ENCODE measurements around the gene RGS12.
A peak's percentile ranks its signal among the peaks of the same experiment; 100 is the strongest.

The RGS12 gene

DNA sequence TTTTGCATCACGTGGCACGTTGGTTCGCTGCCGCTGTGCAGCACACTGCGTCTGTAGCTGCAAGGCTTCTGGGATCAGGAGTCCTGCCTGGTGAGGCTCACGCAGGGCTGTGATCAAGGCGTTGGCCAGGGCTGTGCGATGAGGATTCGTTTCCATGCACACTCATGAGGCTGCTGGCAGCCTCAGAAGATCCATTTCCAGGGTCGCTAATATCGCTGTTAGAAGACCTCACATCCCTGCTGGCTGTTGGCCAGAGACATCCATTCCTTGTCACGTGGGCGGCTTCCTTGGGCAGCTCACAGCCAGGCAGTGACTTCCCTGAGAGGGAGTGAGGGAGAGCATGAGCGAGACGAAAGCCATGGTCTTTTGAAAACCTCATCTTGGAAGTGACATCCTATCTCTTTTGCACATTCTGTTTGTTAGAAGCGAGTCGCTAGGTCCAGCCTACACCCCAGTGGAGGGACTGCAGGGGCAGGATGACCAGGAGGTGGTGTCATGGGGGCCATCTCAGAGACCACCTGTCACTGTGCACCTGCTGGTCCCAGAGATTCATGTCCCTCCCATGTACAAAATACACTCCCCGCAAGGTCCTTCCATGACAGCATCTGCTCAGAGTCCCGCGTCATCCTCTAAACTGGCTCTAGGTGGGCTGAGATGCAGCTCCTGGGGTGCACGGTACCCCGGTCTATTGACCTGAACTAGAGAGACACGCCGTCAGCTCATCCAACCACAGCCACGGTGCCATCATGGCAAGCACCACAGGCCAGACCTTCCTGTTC lies 12.2 kb downstream of the RGS12 start:
- DNase-seq: peak in 27 of 42 donors; percentile 24 to 79 (median 47)
- intact Hi-C loops (cut with DNase I): no loop called here

DNA sequence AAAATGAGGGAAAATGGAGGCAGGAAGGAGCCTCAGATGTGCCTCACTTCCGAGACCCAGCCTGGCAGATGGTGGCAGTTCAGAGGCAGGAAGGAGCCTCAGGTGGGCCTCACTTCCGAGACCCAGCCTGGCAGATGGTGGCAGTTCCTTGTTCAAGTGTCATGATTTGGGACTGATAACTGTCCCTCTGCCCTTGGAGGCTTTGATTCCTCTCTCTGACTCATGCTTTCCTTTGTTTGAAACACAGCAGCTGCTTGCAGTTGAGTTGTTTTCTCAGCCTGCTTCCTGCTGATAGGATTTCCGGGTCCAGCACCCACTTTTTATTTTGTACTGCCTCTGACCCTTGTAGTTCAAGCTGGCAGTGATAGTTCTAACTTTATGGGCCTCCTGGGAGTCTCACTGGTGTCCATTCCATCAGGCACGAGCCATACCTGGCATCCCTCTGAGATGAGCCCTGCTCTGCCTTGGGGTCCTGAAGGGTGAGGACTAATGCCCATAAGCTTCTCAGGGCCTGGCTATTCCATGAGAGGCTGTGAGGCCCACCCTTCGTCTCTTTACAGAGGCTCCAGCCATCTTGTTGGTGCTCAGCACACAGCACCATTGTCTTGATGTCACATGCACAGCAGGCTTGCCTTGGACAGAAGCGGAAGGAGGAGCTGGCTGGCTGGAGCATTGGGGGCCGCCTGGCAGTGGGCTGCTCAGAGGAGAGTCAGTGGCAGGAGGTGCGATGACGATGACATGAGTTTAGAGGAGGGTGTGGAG lies 13.0 kb downstream of the RGS12 start:
- intact Hi-C loops (cut with DNase I): no loop called here
- peak in 26 of 42 donors; percentile 17 to 77 (median 53) for DNase-seq

- DNase-seq: peak in 7 of 42 donors; percentile 5 to 37 (median 16)
- intact Hi-C loops (cut with DNase I): no loop called here
These were observed 13.6 kb downstream of the RGS12 start for GRCh38 chr4:3306450-3306849.

DNA sequence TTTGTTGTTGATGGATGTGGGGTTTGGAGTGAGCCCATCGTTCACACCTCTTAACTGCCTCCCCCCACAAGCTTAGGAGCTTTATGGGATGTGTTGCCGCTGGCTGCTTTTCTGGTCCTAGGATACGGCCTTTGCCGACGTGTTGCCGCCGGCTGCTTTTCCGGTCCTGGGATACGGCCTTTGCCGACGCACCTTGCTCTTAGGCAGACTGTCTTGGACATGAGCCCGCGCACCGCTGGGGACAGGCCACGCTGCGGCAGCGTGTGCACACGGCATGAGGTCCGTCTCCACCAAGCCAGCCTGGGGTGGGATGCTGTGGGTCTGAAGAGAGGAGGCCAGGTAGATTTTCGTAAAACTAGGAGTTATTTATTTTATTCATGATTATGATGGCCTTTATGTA lies 14.2 kb downstream of the RGS12 start:
- intact Hi-C loops (cut with DNase I): no loop called here
- DNase-seq: peak in 8 of 42 donors; percentile 5 to 30 (median 13)

DNA sequence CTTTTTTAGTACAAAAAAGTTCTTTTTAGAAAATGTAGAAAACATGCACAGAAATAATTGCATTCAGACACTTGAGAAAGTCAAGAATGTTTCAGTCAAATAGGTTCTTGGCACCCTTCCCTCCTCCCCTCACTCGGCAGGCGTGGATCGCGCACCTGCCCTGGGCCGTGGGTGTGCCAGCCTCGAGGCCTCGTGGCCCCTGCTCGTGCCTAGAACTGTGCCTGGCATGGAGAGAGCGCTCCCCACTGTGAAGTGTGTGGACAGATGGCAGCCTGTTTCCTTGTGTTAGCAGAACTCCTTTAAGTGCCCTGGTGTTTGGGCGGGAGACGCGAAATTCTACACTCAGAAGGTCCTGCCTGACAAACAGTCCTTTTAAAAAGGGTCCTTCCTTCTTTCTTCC lies 14.7 kb downstream of the RGS12 start:
- peak in 8 of 42 donors; percentile 7 to 32 (median 12) for DNase-seq
- intact Hi-C loops (cut with DNase I): no loop called here

DNA sequence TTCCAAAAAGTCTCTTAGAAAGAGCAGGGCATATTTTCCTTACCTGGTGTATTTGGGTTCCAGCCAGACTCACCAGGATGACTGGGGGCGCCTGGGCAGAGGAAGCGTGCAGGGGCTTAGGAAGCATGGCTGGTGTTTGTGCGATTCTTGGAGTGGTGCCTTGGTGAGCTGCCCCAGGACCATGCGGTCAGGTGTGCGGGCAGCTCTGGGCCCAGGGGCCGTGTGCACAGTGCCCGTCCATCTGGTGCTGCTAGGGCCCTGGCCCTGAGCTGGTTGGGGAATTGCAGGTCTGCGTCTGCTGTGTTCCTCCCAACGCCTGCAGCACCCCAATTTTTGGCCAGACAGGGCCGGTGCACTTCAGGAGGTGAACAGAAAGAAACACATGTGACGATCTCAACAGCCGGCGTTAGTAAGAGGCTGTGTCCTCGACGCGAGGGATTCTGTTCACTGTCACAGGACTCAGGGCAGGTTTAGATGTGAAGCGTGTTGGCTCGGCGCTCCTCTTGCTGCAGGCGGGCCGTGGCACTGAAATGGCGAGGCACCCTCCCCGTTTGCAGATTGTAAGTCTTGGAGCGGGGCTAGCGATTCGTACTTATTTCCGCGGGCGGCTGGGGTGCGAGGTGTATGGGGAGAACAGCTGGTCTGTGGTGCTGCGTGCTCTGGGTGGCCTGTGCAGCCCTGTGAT lies 15.2 kb downstream of the RGS12 start:
- intact Hi-C loops (cut with DNase I): no loop called here
- peak in 11 of 42 donors; percentile 2 to 36 (median 13) for DNase-seq

DNA sequence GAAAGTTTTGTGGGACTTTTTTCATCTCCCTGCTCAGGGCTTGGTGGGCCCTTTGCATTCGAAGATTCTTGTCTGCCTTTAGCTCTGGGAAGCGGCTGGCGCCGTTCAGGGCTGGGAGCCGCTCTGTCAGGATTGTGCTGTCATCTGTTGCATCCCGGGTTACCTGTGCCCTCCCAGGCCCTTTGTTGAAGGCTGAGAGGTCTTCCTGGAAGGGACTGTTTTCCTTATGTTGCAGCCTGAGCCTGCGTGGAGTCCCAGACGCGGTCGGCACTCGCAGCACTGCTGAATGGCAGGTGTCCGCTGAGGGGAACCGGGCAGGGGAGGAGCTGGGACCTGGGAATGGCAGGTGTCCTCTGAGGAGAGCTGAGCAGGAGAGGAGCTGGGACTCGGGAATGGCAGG lies 15.9 kb downstream of the RGS12 start:
- DNase-seq: peak in 10 of 42 donors; percentile 2 to 37 (median 12)
- intact Hi-C loops (cut with DNase I): no loop called here

DNA sequence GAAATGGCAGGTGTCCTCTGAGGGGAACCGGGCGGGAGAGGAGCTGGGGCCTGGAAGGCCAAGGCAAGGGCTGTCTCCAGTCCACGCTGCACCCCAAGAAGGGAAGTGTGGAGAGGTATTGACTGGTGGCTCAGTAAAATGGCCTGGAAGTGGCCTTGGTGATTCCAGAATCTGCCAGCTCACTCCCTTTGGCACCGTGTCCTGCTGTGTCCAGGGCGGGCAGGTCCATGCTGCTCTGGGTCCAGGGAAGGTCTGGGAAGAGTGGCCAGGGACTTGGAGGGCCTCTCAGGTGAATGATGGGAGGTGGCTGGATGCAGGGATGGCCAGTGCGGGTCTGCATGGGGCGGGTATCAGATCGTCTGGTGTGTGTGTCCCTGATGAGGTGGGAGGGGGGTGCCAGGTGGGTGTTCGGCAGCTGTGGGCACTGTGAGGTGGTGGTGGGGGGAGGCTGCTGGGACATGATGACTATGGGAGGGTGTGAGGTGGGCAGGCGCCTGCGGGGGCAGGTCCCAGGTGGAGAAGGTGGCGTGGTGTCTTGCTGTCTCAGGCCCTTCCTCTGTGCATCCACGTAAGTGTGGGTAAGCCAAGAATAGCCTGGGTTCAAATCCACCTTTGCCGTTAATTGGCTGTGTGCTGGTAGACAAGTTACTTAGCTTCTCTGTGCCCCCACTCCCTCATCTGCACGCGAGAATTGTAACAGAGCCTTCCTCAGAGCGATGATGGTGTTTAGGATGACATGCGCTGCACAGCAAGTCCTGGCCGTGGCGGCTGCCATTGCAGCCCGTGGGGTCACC lies 17.7 kb downstream of the RGS12 start:
- intact Hi-C loops (cut with DNase I): no loop called here
- DNase-seq: peak in 11 of 42 donors; percentile 4 to 37 (median 13)

DNA sequence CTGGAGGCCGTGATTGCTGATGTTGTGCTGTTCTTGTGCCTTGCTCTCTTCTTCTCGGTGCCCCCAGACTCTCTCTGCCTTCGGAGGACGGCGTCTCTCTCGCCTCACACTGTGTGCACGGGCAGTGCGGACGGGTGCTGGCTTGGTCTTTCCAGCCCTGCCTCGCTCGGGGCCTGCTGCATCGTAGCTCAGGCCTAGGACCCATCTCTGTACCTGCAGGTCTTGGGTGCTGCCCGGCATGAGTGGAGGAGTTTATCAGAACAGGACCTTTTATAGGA lies 18.2 kb downstream of the RGS12 start:
- peak in 7 of 42 donors; percentile 1 to 22 (median 11) for DNase-seq
- intact Hi-C loops (cut with DNase I): no loop called here

- intact Hi-C loops (cut with DNase I): no loop called here
- peak in 11 of 42 donors; percentile 4 to 21 (median 8) for DNase-seq
These were observed 18.8 kb downstream of the RGS12 start for GRCh38 chr4:3311489-3312171.

DNA sequence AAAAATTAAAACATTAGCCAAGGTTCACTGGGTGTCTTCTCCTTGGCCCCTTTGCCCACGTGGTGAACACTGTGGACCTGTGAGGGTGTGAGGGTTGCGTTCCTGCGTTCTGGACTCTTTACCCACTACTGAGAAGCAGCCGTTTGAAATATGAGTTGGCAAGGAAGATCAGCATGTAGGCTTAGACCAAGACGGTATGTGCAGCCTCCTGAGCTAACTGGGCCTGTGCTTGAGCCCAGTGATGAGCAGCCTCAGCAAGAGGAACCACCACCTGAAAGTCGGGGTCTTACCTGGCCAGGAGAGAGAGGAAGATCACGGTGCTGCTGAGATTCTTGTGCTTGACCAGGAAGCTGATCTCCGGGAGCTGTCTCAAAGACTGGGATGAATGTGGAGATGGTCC lies 19.5 kb downstream of the RGS12 start:
- intact Hi-C loops (cut with DNase I): no loop called here
- peak in 7 of 42 donors; percentile 1 to 9 (median 4) for DNase-seq

DNA sequence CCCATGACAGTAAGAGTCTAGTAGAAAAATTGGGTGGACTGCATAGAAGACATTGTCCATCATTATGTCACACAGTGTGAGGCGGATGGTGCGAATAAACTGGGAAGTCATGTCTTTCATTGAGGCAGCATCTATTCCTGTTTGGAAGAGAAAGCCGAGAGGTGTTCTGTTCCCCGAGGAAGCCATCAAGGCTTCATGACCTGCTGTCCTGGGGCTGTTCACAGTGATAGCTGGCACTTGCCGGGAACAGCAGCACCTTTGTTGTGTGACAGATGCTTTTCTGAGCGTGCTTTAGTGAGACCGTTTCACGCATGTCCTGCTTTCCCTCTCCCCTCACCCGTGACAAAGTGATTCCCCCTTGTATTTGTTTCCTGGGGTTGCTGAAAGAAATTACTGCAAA lies 20.3 kb downstream of the RGS12 start:
- intact Hi-C loops (cut with DNase I): no loop called here
- peak in 5 of 42 donors; percentile 0 to 29 (median 3) for DNase-seq

DNA sequence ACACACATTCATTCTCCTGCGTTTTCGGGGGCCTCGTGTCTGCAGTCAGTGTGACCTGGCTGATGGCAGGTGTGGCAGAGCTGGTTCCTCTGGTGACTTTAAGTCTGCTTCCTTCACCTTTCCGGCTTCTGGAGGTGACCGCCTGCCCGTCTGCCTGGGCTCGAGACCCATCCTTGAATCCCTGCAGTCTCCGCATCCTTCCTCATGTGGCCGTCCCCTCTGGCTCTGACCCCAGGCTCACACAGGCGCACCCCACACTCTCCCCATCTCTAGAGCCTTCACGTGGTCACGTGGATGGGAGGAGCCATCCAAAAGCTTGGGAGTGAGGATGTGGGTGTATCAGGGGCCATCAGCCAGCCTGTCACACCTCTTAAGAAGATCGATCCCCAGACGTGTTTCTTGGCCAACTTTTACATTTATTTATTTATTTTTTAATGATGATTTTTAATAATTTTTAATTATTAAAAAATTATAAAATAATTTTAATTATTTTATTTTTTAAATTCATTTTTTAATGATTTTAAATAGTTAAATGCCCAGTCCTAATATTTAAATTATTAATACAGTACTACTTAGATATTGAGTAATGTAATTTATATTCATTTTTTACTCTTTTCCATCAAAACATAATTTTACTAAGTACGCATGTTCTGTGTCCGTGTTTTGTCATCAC lies 20.9 kb downstream of the RGS12 start:
- intact Hi-C loops (cut with DNase I): no loop called here
- peak in 12 of 42 donors; percentile 5 to 40 (median 11) for DNase-seq

- DNase-seq: peak in 11 of 42 donors; percentile 1 to 21 (median 12)
- intact Hi-C loops (cut with DNase I): no loop called here
These were observed 22.0 kb downstream of the RGS12 start for GRCh38 chr4:3314706-3315260.

GRCh38 chr4:3315566-3315965 lies 22.7 kb downstream of the RGS12 start:
- intact Hi-C loops (cut with DNase I): no loop called here
- peak in 13 of 42 donors; percentile 1 to 39 (median 9) for DNase-seq

GRCh38 chr4:3316146-3316545 lies 23.3 kb downstream of the RGS12 start:
- peak in 14 of 42 donors; percentile 1 to 34 (median 12) for DNase-seq
- intact Hi-C loops (cut with DNase I): no loop called here

- peak in 13 of 42 donors; percentile 4 to 39 (median 14) for DNase-seq
- intact Hi-C loops (cut with DNase I): no loop called here
These were observed 24.3 kb downstream of the RGS12 start for GRCh38 chr4:3317011-3317655.
